NCI-H2227 (cell line): Measurements from ENCODE around the gene IL17D.
A peak's percentile ranks its signal among the peaks of the same experiment; 100 is the strongest.
"Not testable (repeated sequence)": the region's sequence is repeated elsewhere in the genome, so short reads cannot be mapped to it uniquely, and the experiment has no call there.

ENCODE experiments used
- DNase-seq: peaks from one replicate; lab custom pipeline; 2025; ENCODE audit not compliant: unreplicated experiment; lab: John Stamatoyannopoulos, UW

IL17D gene

GRCh38 chr13:20702915-20703779 is at the start of gene IL17D:
Gene IL17D, plus strand, starts transcription at chr13:20703699. Its CDS starts 303 bp downstream, at chr13:20704002.
- DNase-seq: peak; percentile 30

GRCh38 chr13:20654156-20654555 is 49.3 kb upstream of the IL17D start:
- DNase-seq: no peak

GRCh38 chr13:20658451-20659040 is 45.0 kb upstream of the IL17D start:
- DNase-seq: no peak

GRCh38 chr13:20664351-20664750 is 39.1 kb upstream of the IL17D start:
- no peak for DNase-seq

GRCh38 chr13:20666948-20667347 is 36.6 kb upstream of the IL17D start:
- no peak for DNase-seq

GRCh38 chr13:20667857-20668437 is 35.6 kb upstream of the IL17D start:
- DNase-seq: no peak

- no peak for DNase-seq
These were observed 34.3 kb upstream of the IL17D start for GRCh38 chr13:20669162-20669561.

GRCh38 chr13:20671789-20672188 is 31.7 kb upstream of the IL17D start:
- DNase-seq: no peak

- DNase-seq: no peak
These were observed 30.7 kb upstream of the IL17D start for GRCh38 chr13:20672772-20673171.

- DNase-seq: no peak
These were observed 29.8 kb upstream of the IL17D start for GRCh38 chr13:20673715-20674114.

GRCh38 chr13:20676213-20676612 is 27.3 kb upstream of the IL17D start:
- no peak for DNase-seq

GRCh38 chr13:20678606-20679005 is 24.9 kb upstream of the IL17D start:
- not testable (repeated sequence) for DNase-seq

- no peak for DNase-seq
These were observed 23.6 kb upstream of the IL17D start for GRCh38 chr13:20679879-20680278.

GRCh38 chr13:20680416-20681080 is 23.0 kb upstream of the IL17D start:
- DNase-seq: no peak

- not testable (repeated sequence) for DNase-seq
These were observed 22.0 kb upstream of the IL17D start for GRCh38 chr13:20681481-20681880.

- no peak for DNase-seq
These were observed 21.4 kb upstream of the IL17D start for GRCh38 chr13:20682061-20682460.

- DNase-seq: no peak
These were observed 19.5 kb upstream of the IL17D start for GRCh38 chr13:20684041-20684440.

GRCh38 chr13:20684546-20684945 is 19.0 kb upstream of the IL17D start:
- DNase-seq: no peak

- no peak for DNase-seq
These were observed 18.4 kb upstream of the IL17D start for GRCh38 chr13:20685092-20685491.

GRCh38 chr13:20686167-20686566 is 17.3 kb upstream of the IL17D start:
- DNase-seq: no peak

- DNase-seq: no peak
These were observed 16.5 kb upstream of the IL17D start for GRCh38 chr13:20686863-20687579.
